ENCODE data around the gene WDTC1. TPM values are rescaled to one million over a fixed set of nuclear protein-coding genes. Genes with fewer than 3 reads are reported as not detected.

WDTC1 gene
- polyA plus RNA-seq, 3 donors: 46.7 to 54.0 (median 47.0) TPM

GRCh38 chr1:27351541-27352107, 117.2 kb downstream of the WDTC1 start:
- no peak for DNase-seq

- no peak for DNase-seq
Measured at GRCh38 chr1:27353166-27353565, 118.7 kb downstream of the WDTC1 start.

GRCh38 chr1:27353629-27354028, 119.2 kb downstream of the WDTC1 start:
- DNase-seq: no peak

GRCh38 chr1:27355683-27356082, 121.3 kb downstream of the WDTC1 start:
- no peak for DNase-seq

- no peak for DNase-seq
Measured at GRCh38 chr1:27356277-27356618, 121.8 kb downstream of the WDTC1 start.

- DNase-seq: no peak
Measured at GRCh38 chr1:27356619-27357280, 122.3 kb downstream of the WDTC1 start.

- no peak for DNase-seq
Measured at GRCh38 chr1:27357281-27358037, 123.0 kb downstream of the WDTC1 start.

Other genes starting within 250 kb of the WDTC1 start
- 1 to 10 TPM; 5.5 to 6.8 (median 6.0) TPM for gene TRNP1, start 240.9 kb upstream of the WDTC1 start, polyA plus RNA-seq (ENCODE audit: insufficient read length in 3 of 3)
- gene TENT5B, start 221.8 kb upstream of the WDTC1 start, polyA plus RNA-seq (ENCODE audit: insufficient read length in 3 of 3): 1 to 10 TPM in 1 of 3 donors, under 1 TPM in 2; 0.96 to 1.1 (median 0.97) TPM
- gene SLC9A1, start 79.5 kb upstream of the WDTC1 start, polyA plus RNA-seq (ENCODE audit: insufficient read length in 3 of 3): 10 to 100 TPM; 25.8 to 28.7 (median 28.1) TPM
- 10 to 100 TPM; 42.3 to 46.8 (median 44.1) TPM for gene TMEM222, start 87.5 kb downstream of the WDTC1 start, polyA plus RNA-seq (ENCODE audit: insufficient read length in 3 of 3)
- gene SYTL1, start 107.4 kb downstream of the WDTC1 start, polyA plus RNA-seq (ENCODE audit: insufficient read length in 3 of 3): 10 to 100 TPM; 12.6 to 17.0 (median 13.3) TPM
- 10 to 100 TPM in 1 of 3 donors, 1 to 10 TPM in 2; 9.4 to 11.4 (median 9.7) TPM for gene MAP3K6, start 132.3 kb downstream of the WDTC1 start, polyA plus RNA-seq (ENCODE audit: insufficient read length in 3 of 3)
- gene FCN3, start 140.2 kb downstream of the WDTC1 start, polyA plus RNA-seq (ENCODE audit: insufficient read length in 3 of 3): 1 to 10 TPM; 1.7 to 3.9 (median 2.1) TPM
- under 1 TPM; 0.21 to 0.47 (median 0.33) TPM for gene CD164L2, start 148.7 kb downstream of the WDTC1 start, polyA plus RNA-seq (ENCODE audit: insufficient read length in 3 of 3)
- gene GPR3, start 158.0 kb downstream of the WDTC1 start, polyA plus RNA-seq (ENCODE audit: insufficient read length in 3 of 3): 1 to 10 TPM in 2 of 3 donors, under 1 TPM in 1; 0.84 to 1.1 (median 1.0) TPM